H9 (cell line): ENCODE results near the gene NIM1K. TPM values are rescaled to one million over a fixed set of nuclear protein-coding genes. Genes with fewer than 3 reads are reported as not detected.

Experiments
- DNase-seq: peaks from one replicate; pipeline ENCODE4 v3.0.0-alpha.2; 2017
- H2AFZ ChIP-seq: one replicate; pipeline ENCODE4 v1.6.1; 2013; ENCODE audit warnings: mild to moderate bottlenecking, low read length, control low read depth, moderate library complexity
- H2AK5ac ChIP-seq: 2 replicates; pipeline ENCODE4 v1.6.1; 2013; ENCODE audit warnings: low read length, control low read depth, mixed read lengths; ENCODE audit not compliant: insufficient read length
- H2BK120ac ChIP-seq: one replicate; pipeline ENCODE4 v1.6.1; 2013; ENCODE audit warnings: low read depth, mild to moderate bottlenecking, low read length, control low read depth, inconsistent platforms; ENCODE audit not compliant: poor library complexity, severe bottlenecking
- H2BK12ac ChIP-seq: 2 replicates; pipeline ENCODE4 v1.6.1; 2013; ENCODE audit warnings: low read length, control low read depth, mixed read lengths, low read depth; ENCODE audit not compliant: insufficient read length
- H2BK15ac ChIP-seq: 2 replicates; pipeline ENCODE4 v1.6.1; 2013; ENCODE audit warnings: low read depth, low read length, control low read depth
- H2BK20ac ChIP-seq: one replicate; pipeline ENCODE4 v1.6.1; 2013; ENCODE audit warnings: low read depth, mild to moderate bottlenecking, low read length, control low read depth, inconsistent platforms; ENCODE audit not compliant: poor library complexity, severe bottlenecking
- H2BK5ac ChIP-seq: 2 replicates; pipeline ENCODE4 v1.6.1; 2013; ENCODE audit warnings: low read length, control low read depth, mixed read lengths; ENCODE audit not compliant: insufficient read length
- H3K14ac ChIP-seq: 2 replicates; pipeline ENCODE4 v1.6.1; 2013; ENCODE audit warnings: low read length, control low read depth; ENCODE audit not compliant: insufficient read depth
- H3K18ac ChIP-seq: 2 replicates; pipeline ENCODE4 v1.6.1; 2013; ENCODE audit warnings: low read depth, mild to moderate bottlenecking, mixed read lengths, low read length, control low read depth; ENCODE audit not compliant: insufficient read length
- H3K23ac ChIP-seq: 2 replicates; pipeline ENCODE4 v1.6.1; 2013; ENCODE audit warnings: low read length, control low read depth, mixed read lengths, low read depth; ENCODE audit not compliant: insufficient read length
- H3K23me2 ChIP-seq: 2 replicates; pipeline ENCODE4 v1.6.1; 2013; ENCODE audit warnings: low read depth, mild to moderate bottlenecking, mixed read lengths, low read length, control low read depth; ENCODE audit not compliant: insufficient read length, poor library complexity, severe bottlenecking
- H3K27ac ChIP-seq: 2 replicates; pipeline ENCODE4 v1.5.1; 2013; ENCODE audit warnings: low read length, control low read depth, mixed read lengths, low read depth; ENCODE audit not compliant: insufficient read length
- H3K27me3 ChIP-seq: 2 replicates; pipeline ENCODE4 v1.6.1; 2013; ENCODE audit warnings: low read length, control low read depth, inconsistent platforms; ENCODE audit not compliant: insufficient read depth
- H3K4ac ChIP-seq: 2 replicates; pipeline ENCODE4 v1.6.1; 2013; ENCODE audit warnings: low read depth, mild to moderate bottlenecking, control low read depth, inconsistent platforms, low read length, moderate library complexity
- H3K4me1 ChIP-seq: 2 replicates; pipeline ENCODE4 v1.6.1; 2013; ENCODE audit warnings: low read length, control low read depth, inconsistent platforms; ENCODE audit not compliant: insufficient read depth
- H3K4me2 ChIP-seq: 2 replicates; pipeline ENCODE4 v1.6.1; 2013; ENCODE audit warnings: low read length, control low read depth, mixed read lengths; ENCODE audit not compliant: insufficient read length, insufficient read depth
- H3K56ac ChIP-seq: 2 replicates; pipeline ENCODE4 v1.6.1; 2013; ENCODE audit warnings: low read depth, mild to moderate bottlenecking, mixed read lengths, low read length, control low read depth; ENCODE audit not compliant: insufficient read length
- H3K79me1 ChIP-seq: 2 replicates; pipeline ENCODE4 v1.6.1; 2013; ENCODE audit warnings: low read depth, mild to moderate bottlenecking, moderate library complexity, low read length, control low read depth, inconsistent platforms; ENCODE audit not compliant: insufficient read depth, poor library complexity, severe bottlenecking
- H3K79me2 ChIP-seq: 2 replicates; pipeline ENCODE4 v1.6.1; 2013; ENCODE audit warnings: low read length, control low read depth, inconsistent platforms; ENCODE audit not compliant: insufficient read depth
- H3K9ac ChIP-seq: 2 replicates; pipeline ENCODE4 v1.6.1; 2013; ENCODE audit warnings: low read length, control low read depth, mixed read lengths; ENCODE audit not compliant: insufficient read length; ENCODE audit errors: extremely low read depth
- H3K9me3 ChIP-seq: one replicate; pipeline ENCODE4 v1.6.1; 2013; ENCODE audit warnings: low read depth, low read length, inconsistent platforms; ENCODE audit not compliant: control insufficient read depth
- H3T11ph ChIP-seq: one replicate; pipeline ENCODE4 v1.6.1; 2013; ENCODE audit warnings: mild to moderate bottlenecking, low read length, control low read depth, inconsistent platforms
- H4K20me1 ChIP-seq: one replicate; pipeline ENCODE4 v1.6.1; 2013; ENCODE audit not compliant: control insufficient read depth, insufficient read length, insufficient read depth
- H4K5ac ChIP-seq: 2 replicates; pipeline ENCODE4 v1.6.1; 2013; ENCODE audit warnings: low read depth, mild to moderate bottlenecking, mixed read lengths, low read length, control low read depth; ENCODE audit not compliant: insufficient read length
- H4K8ac ChIP-seq: replicated peaks from 2 replicates; pipeline ENCODE4 v1.6.1; 2013; ENCODE audit warnings: low read length, control low read depth, mixed read lengths, low read depth; ENCODE audit not compliant: insufficient read length
- H4K91ac ChIP-seq: 2 replicates; pipeline ENCODE4 v1.6.1; 2013; ENCODE audit warnings: low read depth, mild to moderate bottlenecking, moderate library complexity, mixed read lengths, low read length, control low read depth; ENCODE audit not compliant: insufficient read length
- H3K27ac Mint-ChIP-seq, 3 experiments: 2 replicates in 2 of 3; 3 replicates in 1 of 3; pipeline ENCODE4 v1.8.0; 2020 to 2021; ENCODE audit warnings: mixed read lengths in 3 of 3, mild to moderate bottlenecking in 1 of 3, moderate library complexity in 1 of 3
- H3K27me3 Mint-ChIP-seq: 2 replicates; pipeline ENCODE4 v1.8.0; 2021; ENCODE audit warnings: low read depth, mild to moderate bottlenecking, moderate library complexity, mixed read lengths
- H3K36me3 Mint-ChIP-seq, 3 experiments: 2 replicates in 2 of 3; 3 replicates in 1 of 3; pipeline ENCODE4 v1.8.0; 2020 to 2021; ENCODE audit warnings: low read depth in 3 of 3, mixed read lengths in 3 of 3; ENCODE audit not compliant: insufficient read depth in 1 of 3
- H3K4me1 Mint-ChIP-seq, 2 experiments: 2 replicates each; pipeline ENCODE4 v1.8.0; 2020; ENCODE audit warnings: mixed read lengths in 2 of 2
- H3K4me3 Mint-ChIP-seq, 2 experiments: 2 replicates in 1 of 2; 3 replicates in 1 of 2; pipeline ENCODE4 v1.8.0; 2020 to 2021; ENCODE audit warnings: mild to moderate bottlenecking in 2 of 2, mixed read lengths in 2 of 2, moderate library complexity in 1 of 2
- H3K9me3 Mint-ChIP-seq, 2 experiments: 2 replicates in 1 of 2; 3 replicates in 1 of 2; pipeline ENCODE4 v1.8.0; 2020; ENCODE audit warnings: mild to moderate bottlenecking in 2 of 2, mixed read lengths in 2 of 2, moderate library complexity in 1 of 2
- CTCF ChIP-seq: fragments of 200-600 bp; sonication (generic); conservative IDR thresholded peaks from 3 replicates; pipeline ENCODE4 v1.8.0; 2021; ENCODE audit warnings: antibody characterized with exemption, mild to moderate bottlenecking
- WGBS: extraction: QIAGEN DNeasy Blood & Tissue Kit; methylation state at CpG from one replicate; pipeline ENCODE4 v1.1.7; 2013; ENCODE audit warnings: missing lambda C conversion rate, low lambda C conversion rate, mixed read lengths; ENCODE audit not compliant: insufficient read length; ENCODE audit errors: extremely low coverage; 5-methylcytosine and 5-hydroxymethylcytosine counted together
- total RNA-seq: library from RNA; stranded (reverse); gene quantifications from 2 replicates; pipeline ENCODE4 v1.2.1, GENCODE V29; 2021

The NIM1K gene
- total RNA-seq, 1 experiment from 2014 or later: 0.07 TPM

GRCh38 chr5:43302481-43302880 lies 110.5 kb downstream of the NIM1K start:
- Histone ChIP-seq H2AFZ (no peak overlapping the region), H3K79me1 (peaks cover 6% of the 10 kb centered on the region), H3K79me2 (peaks cover 58% of the 10 kb centered on the region), H2BK20ac (no peak overlapping the region), H3K9ac (peak overlapping the region; percentile 7), H4K8ac (no peak overlapping the region), H3K18ac (no peak overlapping the region), H2AK5ac (no peak overlapping the region), H2BK12ac (no peak overlapping the region), H3K4me1 (peaks cover 5% of the 10 kb centered on the region; the same call in 1 of the 2 replicates), H3K4ac (no peak overlapping the region), H3K9me3 (no peaks in the 10 kb centered on the region), H3K56ac (no peak overlapping the region), H2BK120ac (no peak overlapping the region), H2BK5ac (no peak overlapping the region), H3K23me2 (no peaks in the 10 kb centered on the region), H4K20me1 (peaks cover 2% of the 10 kb centered on the region), H3K14ac (no peak overlapping the region), H4K5ac (no peak overlapping the region), H3K4me2 (no peak overlapping the region), H3K27me3 (no peaks in the 10 kb centered on the region), H3K23ac (no peak overlapping the region), H2BK15ac (no peak overlapping the region), H4K91ac (no peak overlapping the region), H3K27ac (no peak overlapping the region), H3T11ph (no peak overlapping the region)
- Mint-ChIP-seq H3K27me3 (no peaks in the 10 kb centered on the region), H3K9me3 (no peaks in the 10 kb centered on the region), H3K4me3 (no peak overlapping the region), H3K27ac (peak overlapping the region in 2 of 3 experiments; percentile 13 to 52; a peak in 3 of 7 replicates), H3K4me1 (peaks cover 32 to 33% of the 10 kb centered on the region in 2 experiments), H3K36me3 (peaks cover 23 to 35% (median 29%) of the 10 kb centered on the region in 3 experiments; a peak in 6 of 7 replicates)
- no peak for DNase-seq
- no peak for TF ChIP-seq CTCF
- no CpG with 5 or more reads among the region's 3 CpGs for WGBS
